Measurements from ENCODE around the gene SLC7A9.

DNA sequence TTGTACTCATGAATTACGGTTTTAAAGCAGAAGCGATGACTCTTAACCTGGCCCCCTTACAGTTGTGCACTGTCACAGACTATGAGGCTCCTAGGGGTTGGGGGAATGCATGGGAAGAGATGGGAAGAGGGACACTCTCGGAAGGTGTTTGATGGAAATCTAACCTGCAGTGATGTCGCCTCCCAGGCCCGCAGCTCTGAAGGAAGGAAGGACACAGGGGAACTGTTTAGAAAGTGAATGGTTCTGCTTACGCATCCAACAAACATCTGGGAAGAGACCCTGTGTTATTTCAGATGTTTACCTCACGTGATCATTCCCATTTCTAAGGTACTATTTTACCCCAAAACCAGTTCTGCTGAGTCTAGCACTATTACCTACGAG, 48.0 kb upstream of the SLC7A9 start:
- TF ChIP-seq KAT8 (CRISPR knock-in tag; IDR thresholded peaks at IDR 0.05) (no peak), MTA3 (CRISPR knock-in tag; IDR thresholded peaks at IDR 0.05) (no peak)
